Left renal cortex interstitium (tissue), 4 donors: ENCODE measurements around the gene GALNT14. TPM values are rescaled to one million over a fixed set of nuclear protein-coding genes. Genes with fewer than 3 reads are reported as not detected.

ENCODE experiments used
- DNase-seq, 4 donors: peaks; one replicate each; pipeline ENCODE4 v3.0.0-alpha.2; 2013; ENCODE audit warnings: low read depth in 4 of 4, low spot score in 2 of 4, missing footprints in 1 of 4
- polyA plus RNA-seq, 4 donors: library from polyadenylated mRNA; unstranded; fragments of 120-200 nt; gene quantifications; one replicate each; pipeline ENCODE4 v1.2.1, GENCODE V29; 2013; ENCODE audit not compliant: insufficient read length in 4 of 4

GALNT14 gene
- polyA plus RNA-seq, 4 donors, result 37.9 to 44.8 (median 40.0) TPM

- no peak for DNase-seq
Observed at GRCh38 chr2:31058096-31059035, 79.9 kb downstream of the GALNT14 start.

DNA sequence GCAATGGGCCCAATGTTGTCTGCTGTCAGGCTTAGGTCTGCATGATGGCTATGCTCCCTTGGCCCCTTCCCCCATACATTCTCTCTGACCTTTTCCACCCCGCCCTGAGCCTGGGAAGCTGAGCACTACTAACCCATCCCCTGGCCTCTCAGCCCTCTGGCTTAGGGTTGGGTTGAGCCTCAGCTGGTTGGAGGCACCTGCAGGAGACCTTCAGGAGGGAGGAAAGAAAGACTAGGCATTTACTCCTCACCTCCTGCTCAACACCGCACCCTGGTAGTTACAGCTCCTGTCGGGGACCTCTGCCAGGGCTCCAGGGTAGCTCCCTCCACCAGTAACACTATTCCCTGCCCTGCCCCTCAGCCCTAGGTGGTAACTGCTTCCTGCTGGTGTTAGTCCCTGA is 80.5 kb downstream of the GALNT14 start:
- no peak for DNase-seq

DNA sequence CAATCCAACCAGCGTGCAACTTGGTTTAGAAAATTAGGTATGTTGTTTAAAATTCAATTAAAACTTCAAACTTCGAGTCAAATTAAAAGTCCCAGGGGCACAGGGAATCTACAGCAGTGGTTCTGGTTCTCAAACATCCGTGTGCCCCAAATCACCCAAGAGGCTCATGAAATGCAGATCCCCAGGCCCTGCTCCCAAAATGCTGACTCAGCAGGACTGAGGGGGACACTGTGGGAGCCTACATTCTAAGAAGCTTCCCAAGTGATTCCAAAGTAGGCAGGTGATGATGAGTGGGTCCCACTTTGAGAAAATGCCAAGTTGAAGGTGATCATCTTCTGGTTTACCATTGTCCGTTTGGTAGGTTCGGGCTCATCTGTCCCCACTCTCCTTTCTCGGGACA is 82.3 kb downstream of the GALNT14 start:
- DNase-seq, result no peak

DNA sequence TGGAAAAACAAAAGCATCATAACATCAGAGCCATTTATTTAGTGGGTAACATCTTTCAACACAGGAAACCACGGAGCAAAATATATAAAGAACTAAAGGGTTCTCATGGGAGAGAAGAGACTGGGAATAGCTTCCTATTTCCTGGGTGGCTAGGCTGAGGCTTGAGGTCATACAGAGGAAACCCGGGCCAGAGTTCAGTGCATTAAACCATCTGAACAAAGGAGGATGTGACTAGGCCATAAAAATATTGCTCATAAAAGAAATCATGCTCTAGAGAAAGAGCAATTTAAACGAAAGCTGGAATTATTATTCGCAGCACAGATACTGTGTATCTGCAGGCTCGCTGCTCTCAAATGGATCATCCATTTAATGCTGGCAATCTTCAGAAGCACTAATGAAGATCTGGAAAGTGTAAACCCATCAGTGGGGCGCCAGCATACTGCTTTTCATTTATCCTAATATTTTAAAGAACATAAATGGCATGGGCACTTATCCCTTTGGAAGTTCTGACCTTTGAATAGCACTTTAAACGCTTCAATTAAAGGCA is 83.3 kb downstream of the GALNT14 start:
- DNase-seq, result no peak

DNA sequence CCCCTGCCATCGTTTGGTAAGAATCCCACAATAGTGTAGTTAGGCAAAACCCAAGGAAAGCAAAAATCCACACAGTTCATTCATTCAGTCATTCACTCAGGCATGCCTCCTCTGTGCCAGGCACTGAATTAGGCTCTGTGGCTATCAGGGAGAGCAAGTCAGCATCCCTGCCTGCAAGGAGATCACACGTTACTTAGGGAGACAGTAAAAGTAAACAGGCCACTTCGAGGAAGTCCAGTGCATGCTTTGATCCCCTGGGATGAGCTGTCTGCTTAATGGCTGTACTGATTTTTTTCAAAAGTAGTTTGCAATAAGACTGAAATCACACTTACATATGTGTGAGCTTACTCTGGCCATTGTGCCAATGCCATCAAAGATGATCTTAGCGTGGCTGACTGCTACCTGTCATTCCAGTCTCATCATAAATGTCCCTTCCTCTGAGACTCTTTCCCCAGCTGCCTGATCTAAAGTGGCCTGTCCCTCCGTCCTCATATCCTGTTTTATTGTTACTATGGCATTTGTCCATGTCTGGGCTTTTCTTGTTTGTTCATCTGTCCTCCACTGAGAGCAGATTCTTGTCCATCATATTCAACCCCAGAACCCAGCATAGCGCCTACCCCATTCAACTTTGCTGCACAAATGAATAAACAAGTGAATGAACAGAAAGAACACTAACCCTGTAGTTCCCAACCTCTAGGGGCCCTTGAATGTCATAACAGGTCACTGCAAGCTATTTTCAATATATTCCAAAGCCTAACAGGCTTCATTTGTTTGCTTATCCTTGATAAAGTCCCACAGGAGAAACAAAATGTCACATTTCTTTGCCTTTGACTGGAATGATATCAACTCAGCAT is 84.1 kb downstream of the GALNT14 start:
- no peak for DNase-seq

- no peak for DNase-seq
Observed at GRCh38 chr2:31052284-31052683, 86.0 kb downstream of the GALNT14 start.

DNA sequence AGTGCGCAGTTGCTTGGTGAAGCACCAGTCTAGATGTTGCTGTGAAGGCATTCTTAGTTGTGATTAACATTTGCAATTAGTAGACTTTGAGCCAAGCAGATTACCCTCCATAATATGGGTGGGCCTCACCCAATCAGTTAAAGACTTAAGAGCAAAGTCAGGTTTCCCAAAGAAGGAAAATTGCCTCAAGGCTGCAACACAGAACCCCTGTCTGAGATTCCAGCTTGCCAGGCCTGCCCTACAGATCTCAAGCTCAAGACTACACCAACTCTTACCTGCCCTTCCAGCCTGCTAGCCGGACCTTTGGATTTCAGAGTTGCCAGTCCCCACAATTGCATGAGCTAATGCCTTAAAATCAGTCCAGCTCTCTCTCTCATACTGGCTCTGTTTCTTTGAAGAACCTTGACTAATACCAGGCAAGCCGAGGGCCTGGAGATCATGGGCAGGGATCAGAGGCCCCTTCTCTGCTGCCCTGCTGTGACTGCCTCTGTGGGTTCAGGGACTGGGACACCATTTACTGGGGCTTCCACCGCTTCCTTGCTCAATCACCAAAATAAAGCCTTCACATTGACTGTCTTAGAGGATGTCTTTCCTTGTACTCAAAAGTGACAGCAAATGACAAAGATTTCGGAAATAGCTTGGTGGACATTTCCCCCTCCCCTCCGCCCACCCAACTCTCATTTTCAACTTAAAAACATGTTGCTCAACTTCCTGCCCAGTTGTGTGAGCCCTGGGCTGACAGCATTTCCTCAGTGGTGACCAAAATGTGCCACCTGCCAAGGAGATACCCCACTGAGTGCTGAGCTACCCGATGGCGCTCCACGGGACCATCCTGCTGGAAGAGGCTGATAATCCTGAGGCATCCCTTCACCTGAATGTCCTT is 86.7 kb downstream of the GALNT14 start:
- no peak for DNase-seq

DNA sequence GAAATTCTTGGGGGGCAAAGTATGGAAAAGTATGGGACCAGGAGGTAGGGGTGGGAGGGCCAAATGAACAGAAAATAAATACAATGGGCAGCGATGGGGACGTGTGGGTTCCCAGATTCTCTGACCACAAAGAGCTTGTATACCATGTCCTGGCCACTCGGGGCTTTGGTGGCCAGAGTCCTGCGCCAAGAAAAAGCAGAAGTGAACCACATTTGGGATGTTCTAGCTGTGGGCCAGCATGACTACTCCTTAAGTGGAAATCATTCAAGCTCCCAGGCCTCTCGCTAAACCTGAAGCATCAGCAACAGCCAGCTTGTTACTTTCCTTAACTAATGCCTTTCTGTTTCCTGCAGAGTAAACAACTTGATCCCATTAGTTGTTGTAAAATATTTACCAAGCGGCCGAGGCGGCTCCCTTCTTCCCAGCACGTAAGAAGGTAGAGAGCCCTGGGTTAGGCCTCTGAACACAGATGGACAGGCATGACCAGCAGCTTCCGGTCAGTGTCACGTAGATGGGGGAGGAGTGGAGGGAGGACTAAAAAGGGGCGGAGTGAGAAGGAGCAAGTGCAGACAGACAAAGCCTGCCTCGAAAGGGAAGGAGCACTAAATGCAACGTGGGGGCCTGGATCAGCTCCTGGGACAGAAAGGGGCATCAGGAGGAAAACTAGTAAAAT is 88.2 kb downstream of the GALNT14 start:
- DNase-seq, result peak in 2 of 4 donors; percentile 23 to 25

DNA sequence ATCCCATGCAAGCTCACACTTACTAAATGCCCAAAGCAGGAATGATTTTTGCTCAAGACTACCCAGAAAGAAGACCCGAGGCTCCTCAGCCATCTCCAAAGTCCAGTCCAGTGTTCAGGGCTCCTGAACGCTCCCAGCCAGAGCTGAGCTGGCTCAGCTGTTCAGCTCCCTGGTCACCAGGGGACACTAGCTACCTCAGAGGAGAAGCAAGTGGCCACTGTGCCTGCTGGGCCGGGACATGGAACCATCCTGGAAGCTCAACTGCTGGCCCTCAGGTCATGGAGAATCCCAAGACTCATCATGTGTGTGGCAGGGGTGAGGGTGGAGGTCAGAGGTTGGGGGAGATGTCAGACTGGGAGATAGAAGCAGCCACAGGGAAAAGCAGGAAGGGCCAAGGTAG is 89.0 kb downstream of the GALNT14 start:
- DNase-seq, result no peak

DNA sequence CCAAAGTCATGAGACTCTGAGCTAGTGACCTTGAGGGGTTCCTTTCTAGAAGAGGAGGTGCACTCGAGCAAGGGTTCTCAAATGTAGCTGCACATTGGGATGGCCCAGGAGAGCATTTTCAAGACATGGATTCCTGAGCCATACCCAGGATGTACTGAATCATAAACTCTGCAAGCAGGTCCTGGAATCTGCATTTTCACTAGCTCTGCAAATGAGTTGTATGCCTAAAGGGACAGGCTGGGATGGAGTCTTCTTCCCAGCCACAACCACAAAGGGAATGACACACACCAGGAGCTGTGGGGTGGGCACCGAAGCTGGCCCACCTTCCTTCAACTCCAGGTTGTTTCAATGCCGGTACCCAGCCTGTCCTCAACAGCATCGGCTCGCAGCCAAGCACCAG is 90.6 kb downstream of the GALNT14 start:
- no peak for DNase-seq

DNA sequence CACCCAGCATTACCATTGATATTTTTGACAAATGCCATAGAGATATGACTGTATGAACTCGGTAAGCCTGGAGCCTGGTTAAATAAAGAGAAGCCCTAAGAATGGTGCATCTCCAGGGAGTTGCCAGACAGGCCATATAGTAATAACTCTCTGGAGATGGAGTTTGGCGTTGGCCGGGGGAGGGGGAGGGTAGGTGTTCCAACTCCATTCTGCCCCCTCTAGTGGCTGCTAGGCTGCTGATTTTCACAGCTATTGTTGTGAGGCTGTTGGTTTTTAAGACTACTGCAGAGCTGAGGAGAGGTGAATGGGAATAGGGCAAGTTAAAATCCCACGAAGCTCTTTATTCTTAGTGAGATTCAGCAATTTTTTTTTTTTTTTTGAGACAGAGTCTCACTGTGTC is 99.9 kb downstream of the GALNT14 start:
- no peak for DNase-seq

GRCh38 chr2:31037058-31037457 is 101.2 kb downstream of the GALNT14 start:
- no peak for DNase-seq

DNA sequence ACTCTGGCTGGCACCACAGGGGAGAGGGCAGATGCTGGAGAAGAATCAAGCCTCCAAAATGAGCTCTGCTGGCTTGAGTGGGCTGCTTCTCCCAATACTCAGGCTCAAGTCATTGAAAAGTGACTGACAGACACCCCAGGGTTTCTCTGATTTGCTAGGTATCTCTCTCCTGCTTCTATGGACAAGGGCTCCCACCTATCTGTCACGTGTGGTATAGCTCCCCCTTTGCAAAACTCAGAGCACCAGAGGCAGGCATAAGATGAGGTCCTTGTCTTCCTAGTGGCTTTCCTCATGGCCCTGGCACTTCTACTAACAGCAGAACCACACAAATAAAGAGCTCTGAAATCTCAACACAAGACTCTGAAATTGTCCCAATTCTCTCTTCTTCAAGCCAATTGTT is 105.2 kb downstream of the GALNT14 start:
- no peak for DNase-seq

DNA sequence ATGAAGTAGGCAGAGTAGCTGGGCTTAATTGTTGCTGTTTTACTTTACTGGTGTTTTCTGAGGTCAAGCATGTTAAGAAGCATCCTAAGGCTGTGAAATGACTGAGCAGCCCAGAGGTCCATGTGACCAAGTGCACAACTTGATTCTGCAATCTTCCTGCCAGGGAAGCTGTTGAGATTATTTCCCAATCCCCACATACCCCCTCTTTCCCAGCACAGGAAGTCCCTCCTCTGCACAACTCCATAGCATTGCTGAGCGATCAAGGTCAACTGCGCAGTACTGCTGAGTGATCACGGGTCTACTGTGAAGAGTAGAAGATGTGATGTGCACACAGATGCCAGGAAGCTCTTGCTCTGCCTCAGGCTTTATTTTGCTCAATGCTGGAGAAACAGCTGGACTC is 105.8 kb downstream of the GALNT14 start:
- DNase-seq, result no peak

DNA sequence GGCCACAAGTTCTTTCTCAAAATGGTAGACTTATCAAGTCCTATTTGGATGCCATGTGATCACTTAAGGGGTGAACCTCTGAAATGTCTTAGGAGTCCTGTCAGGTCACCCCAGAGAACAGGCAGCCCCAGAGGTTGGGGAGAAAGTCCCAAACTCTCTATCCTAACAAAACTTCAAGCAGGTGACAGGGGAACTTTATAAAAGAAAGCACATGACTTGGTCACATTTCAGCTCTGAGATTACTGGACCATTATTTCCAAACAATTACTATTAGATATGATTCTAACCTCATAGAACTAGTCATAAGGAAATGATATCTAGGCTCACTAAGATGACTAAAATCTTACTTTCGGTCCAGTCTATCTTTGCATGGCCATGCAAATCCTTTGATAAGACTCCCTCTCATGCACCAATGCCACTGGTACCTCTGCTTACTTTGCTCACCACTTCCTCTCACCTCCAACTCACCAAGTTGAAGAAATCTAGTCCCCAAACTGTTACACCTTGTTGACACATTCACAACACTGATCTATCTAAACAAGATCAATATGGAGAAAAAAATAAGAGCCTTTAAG is 107.0 kb downstream of the GALNT14 start:
- no peak for DNase-seq

GRCh38 chr2:31028417-31028816 is 109.8 kb downstream of the GALNT14 start:
- no peak for DNase-seq

- no peak for DNase-seq
Observed at GRCh38 chr2:31027549-31027948, 110.7 kb downstream of the GALNT14 start.

GRCh38 chr2:31023541-31023940 is 114.7 kb downstream of the GALNT14 start:
- DNase-seq, result no peak

GRCh38 chr2:31020713-31021112 is 117.5 kb downstream of the GALNT14 start:
- DNase-seq, result no peak
